B cell (primary cell): ENCODE results near the gene PGLYRP1. TPM values are rescaled to one million over a fixed set of nuclear protein-coding genes. Genes with fewer than 3 reads are reported as not detected.

ENCODE experiments used
- ATAC-seq: fragments of 200-7000 bp; cut with Tn5 transposase; one replicate; pipeline ENCODE4 v1.10.0; 2021; ENCODE audit warnings: low read depth, mild to moderate bottlenecking, moderate number of reproducible peaks, moderate library complexity
- CTCF ChIA-PET: fragments of 350-600 bp; sonication (Branson Sonifier 250); formaldehyde crosslinking; loops from one replicate; lab custom pipeline; 2021; ENCODE audit warnings: antibody characterized with exemption, inconsistent platforms; lab: Charles Lee
- POLR2A ChIA-PET: fragments of 350-600 bp; sonication (Branson Sonifier 250); formaldehyde crosslinking; loops from one replicate; lab custom pipeline; 2021; ENCODE audit warnings: antibody characterized with exemption; lab: Charles Lee
- DNase-seq: peaks from one replicate; pipeline ENCODE4 v3.0.0; 2013
- H2AFZ ChIP-seq: 2 replicates; pipeline ENCODE4 v1.6.1; 2012; ENCODE audit warnings: mild to moderate bottlenecking, low read depth, low read length; ENCODE audit not compliant: insufficient read depth, poor library complexity, severe bottlenecking
- H3K27ac ChIP-seq, 2 donors: 1 replicate in 1 of 2; 2 replicates in 1 of 2; pipeline ENCODE4 v1.5.1; 2012 to 2013; ENCODE audit warnings: low read length in 2 of 2, mild to moderate bottlenecking in 2 of 2, moderate library complexity in 1 of 2
- H3K27me3 ChIP-seq, 4 experiments: fragments of 200-600 bp in 1 of 4; sonication (generic) in 1 of 4; replicated peaks in 1 of 4; 1 replicate in 2 of 4; 2 replicates in 2 of 4; pipeline versions ENCODE4 v1.6.1 to v1.7.0; 2013 to 2016; ENCODE audit warnings: low read length in 3 of 4, mild to moderate bottlenecking in 2 of 4, mixed read lengths in 1 of 4, moderate library complexity in 1 of 4; ENCODE audit not compliant: insufficient read depth in 4 of 4, control insufficient read depth in 3 of 4; ENCODE audit errors: control extremely low read depth in 1 of 4
- H3K36me3 ChIP-seq, 2 experiments: replicated peaks in 1 of 2; 1 replicate in 1 of 2; 2 replicates in 1 of 2; pipeline versions ENCODE4 v1.6.1 to v1.7.1; 2013; ENCODE audit warnings: low read length in 1 of 2; ENCODE audit not compliant: insufficient read depth in 2 of 2, control insufficient read depth in 1 of 2; ENCODE audit errors: control extremely low read depth in 1 of 2, extremely low read depth in 1 of 2
- H3K4me1 ChIP-seq, 2 donors: fragments of 200-600 bp in 1 of 2; sonication (generic) in 1 of 2; 1 replicate in 1 of 2; 2 replicates in 1 of 2; pipeline versions ENCODE4 v1.5.1 to v1.6.1; 2013 to 2017; ENCODE audit warnings: low read length in 2 of 2; ENCODE audit not compliant: control insufficient read depth in 2 of 2, insufficient read depth in 2 of 2
- H3K4me2 ChIP-seq: replicated peaks from 2 replicates; pipeline ENCODE3; 2012; ENCODE audit warnings: mild to moderate bottlenecking, low read depth, low read length; ENCODE audit not compliant: poor library complexity, severe bottlenecking
- H3K4me3 ChIP-seq, 5 experiments: fragments of 200-600 bp in 1 of 5; sonication (generic) in 1 of 5; 1 replicate in 3 of 5; 2 replicates in 2 of 5; pipeline versions ENCODE4 v1.5.1 to v1.7.0; 2011 to 2016; ENCODE audit warnings: low read length in 4 of 5, mild to moderate bottlenecking in 4 of 5, low read depth in 2 of 5, control low read depth in 1 of 5, moderate library complexity in 1 of 5; ENCODE audit not compliant: insufficient read depth in 1 of 5; ENCODE audit errors: control extremely low read depth in 1 of 5, extremely low read depth in 1 of 5
- H3K79me2 ChIP-seq: fragments of 200-600 bp; sonication (generic); one replicate; pipeline ENCODE4 v1.6.0; 2016; ENCODE audit warnings: low read length; ENCODE audit not compliant: control insufficient read depth, insufficient read depth
- H3K9ac ChIP-seq: fragments of 200-600 bp; sonication (generic); 2 replicates; pipeline ENCODE4 v1.6.1; 2017; ENCODE audit warnings: mild to moderate bottlenecking, low read length, moderate library complexity
- H3K9me3 ChIP-seq, 3 donors: one replicate each; pipeline versions ENCODE4 v1.6.1 to v1.7.1; 2013; ENCODE audit warnings: low read length in 2 of 3; ENCODE audit not compliant: control insufficient read depth in 2 of 3, insufficient read depth in 1 of 3; ENCODE audit errors: control extremely low read depth in 1 of 3
- H4K20me1 ChIP-seq: 2 replicates; pipeline ENCODE4 v1.6.0; 2012; ENCODE audit warnings: mild to moderate bottlenecking, low read length; ENCODE audit not compliant: insufficient read depth, control insufficient read depth, poor library complexity, severe bottlenecking
- H3K27ac Mint-ChIP-seq: one replicate; pipeline ENCODE4 v1.8.0; 2021; ENCODE audit warnings: mixed read lengths
- H3K27me3 Mint-ChIP-seq: one replicate; pipeline ENCODE4 v1.8.0; 2021; ENCODE audit warnings: mixed read lengths
- H3K4me1 Mint-ChIP-seq: one replicate; pipeline ENCODE4 v1.8.0; 2021; ENCODE audit warnings: mixed read lengths
- H3K4me3 Mint-ChIP-seq: one replicate; pipeline ENCODE4 v1.8.0; 2021; ENCODE audit warnings: mixed read lengths
- H3K9me3 Mint-ChIP-seq: one replicate; pipeline ENCODE4 v1.8.0; 2022; ENCODE audit warnings: mixed read lengths; ENCODE audit not compliant: insufficient read depth
- CTCF ChIP-seq: fragments of 200-600 bp; IDR thresholded peaks from one replicate; pipeline ENCODE4 v1.8.0; 2022; ENCODE audit warnings: antibody characterized with exemption, mild to moderate bottlenecking
- EZH2 ChIP-seq: IDR thresholded peaks from 2 replicates; pipeline ENCODE4 v1.6.1; 2012; ENCODE audit warnings: borderline replicate concordance, low read depth, mild to moderate bottlenecking, moderate library complexity, low read length; ENCODE audit not compliant: insufficient read depth, poor library complexity, severe bottlenecking
- WGBS: methylation state at CpG from one replicate; pipeline ENCODE4 v1.1.5; 2013; ENCODE audit warnings: missing lambda C conversion rate; ENCODE audit not compliant: insufficient coverage; 5-methylcytosine and 5-hydroxymethylcytosine counted together
- intact Hi-C: fragments of 100-400 bp; cut with micrococcal nuclease; formaldehyde crosslinking; loops from one replicate; pipeline ENCODE4 v1.10.0; 2022
- polyA plus RNA-seq: library from polyadenylated mRNA; depleted of rRNA; stranded (reverse); fragments of >200 nt; gene quantifications from 2 replicates; pipeline ENCODE4 v1.2.3, GENCODE V29; 2012
- total RNA-seq, 2 donors: library from RNA; stranded (reverse); fragments of 120-200 nt in 1 of 2; gene quantifications; 1 replicate in 1 of 2; 2 replicates in 1 of 2; pipeline versions ENCODE4 v1.2.3 to v1.2.4, GENCODE V29; 2013 to 2022

PGLYRP1 gene
- total and polyA plus RNA-seq, 2 donors (not counting 1 experiment from before 2014, with no cell fraction given): not detected

- whole genome bisulfite sequencing: 5% methylated on average over 63 of the region's 63 CpGs
- ChIA-PET CTCF (interaction anchor here (4.9 kb wide), 1 partner anchor 13 kb away, joined by 28 read pairs; no protein-coding TSS in a partner anchor), POLR2A (interaction anchor here (1.2 kb wide), 1 partner anchor 247 kb away, joined by 3 read pairs; the partner anchor contains the start of gene SIX5)
- Mint-ChIP-seq H3K27me3 (peaks cover 18% of the 10 kb centered on the region), H3K9me3 (no peaks in the 10 kb centered on the region), H3K27ac (peak overlapping the region; percentile 69), H3K4me1 (peaks cover 18% of the 10 kb centered on the region), H3K4me3 (peak overlapping the region; percentile 94)
- DNase-seq: peak; percentile 63
- Histone ChIP-seq H3K79me2 (no peaks in the 10 kb centered on the region), H3K27ac (no peak overlapping the region), H3K9ac (peak overlapping the region; percentile 68), H3K4me2 (peak overlapping the region; percentile 100), H3K27me3 (peaks cover 0 to 21% (median 7%) of the 10 kb centered on the region in 4 experiments), H3K4me3 (peak overlapping the region; percentile 65 to 81 (median 76)), H3K4me1 (peaks cover 19 to 22% of the 10 kb centered on the region in 2 donors), H3K36me3 (no peaks in the 10 kb centered on the region), H3K9me3 (peaks cover 0 to 10% (median 0%) of the 10 kb centered on the region in 3 donors), H2AFZ (peak overlapping the region; percentile 97), H4K20me1 (peaks cover 6% of the 10 kb centered on the region)
- peak; percentile 18 for ATAC-seq
- intact Hi-C loops: loop anchor here (1.0 to 10.0 kb wide), 7 partner anchors 21 to 1589 kb away; partner anchors contain the start of genes BICRA, CCDC61, SIX5 and SYMPK
- TF ChIP-seq EZH2 (peak; percentile 86), CTCF (no peak)
Observed at GRCh38 chr19:46015687-46016425, 7.0 kb downstream of the PGLYRP1 start.
